Lung (tissue), 12 donors: Measurements from ENCODE around the gene ATL2. TPM values are rescaled to one million over a fixed set of nuclear protein-coding genes. Genes with fewer than 3 reads are reported as not detected.

Experiments
- ATAC-seq: fragments of 200-7000 bp; cut with Tn5 transposase; one replicate; pipeline ENCODE4 v1.9.1; 2020; ENCODE audit warnings: moderate number of reproducible peaks; ENCODE audit not compliant: insufficient read depth, low FRiP score
- DNase-seq, 3 donors: peaks; one replicate each; pipeline ENCODE4 v3.0.0-alpha.2; 2013 to 2017
- H3K27ac ChIP-seq, 2 donors: one replicate each; pipeline ENCODE4 v1.5.1; 2013; ENCODE audit warnings: mild to moderate bottlenecking in 2 of 2, moderate library complexity in 2 of 2, control low read depth in 1 of 2, inconsistent platforms in 1 of 2, low read depth in 1 of 2, low read length in 1 of 2
- H3K27me3 ChIP-seq, 3 donors: one replicate each; pipeline ENCODE4 v1.5.1; 2013; ENCODE audit warnings: low read length in 2 of 3; ENCODE audit not compliant: control insufficient read depth in 3 of 3, insufficient read depth in 3 of 3
- H3K36me3 ChIP-seq, 4 donors: one replicate each; pipeline ENCODE4 v1.5.1; 2013; ENCODE audit warnings: low read length in 4 of 4, mild to moderate bottlenecking in 1 of 4, moderate library complexity in 1 of 4; ENCODE audit not compliant: control insufficient read depth in 4 of 4, insufficient read depth in 4 of 4
- H3K4me1 ChIP-seq, 5 donors: one replicate each; pipeline ENCODE4 v1.5.1; 2013; ENCODE audit warnings: low read length in 5 of 5, mild to moderate bottlenecking in 2 of 5, moderate library complexity in 1 of 5; ENCODE audit not compliant: control insufficient read depth in 5 of 5, insufficient read depth in 5 of 5
- H3K4me3 ChIP-seq: one replicate; pipeline ENCODE4 v1.5.1; 2013; ENCODE audit warnings: mild to moderate bottlenecking, control low read depth, moderate library complexity
- H3K9ac ChIP-seq, 2 donors: one replicate each; pipeline ENCODE4 v1.5.1; 2013; ENCODE audit warnings: low read length in 2 of 2, control low read depth in 1 of 2; ENCODE audit not compliant: insufficient read depth in 1 of 2
- H3K9me3 ChIP-seq, 4 donors: one replicate each; pipeline ENCODE4 v1.5.1; 2013; ENCODE audit warnings: low read length in 3 of 4, mild to moderate bottlenecking in 1 of 4, moderate library complexity in 1 of 4; ENCODE audit not compliant: control insufficient read depth in 4 of 4, insufficient read depth in 3 of 4
- CTCF ChIP-seq: IDR thresholded peaks from 2 replicates; pipeline ENCODE4 v1.5.1; 2012; ENCODE audit warnings: mild to moderate bottlenecking; ENCODE audit errors: control extremely low read depth, extremely low read depth
- WGBS, 2 donors: extraction: QIAGEN DNeasy Blood & Tissue Kit; methylation state at CpG; one replicate each; pipeline ENCODE4 v1.1.7; 2013; 5-methylcytosine and 5-hydroxymethylcytosine counted together
- polyA plus RNA-seq, 2 donors: library from polyadenylated mRNA; stranded (reverse); fragments of 200-250 nt; gene quantifications; one replicate each; pipeline ENCODE4 v1.2.1, GENCODE V29; 2013
- total RNA-seq, 2 donors: library from RNA; depleted of rRNA in 1 of 2; stranded (reverse); fragments of >200 nt in 1 of 2; gene quantifications; one replicate each; pipeline ENCODE4 v1.2.1, GENCODE V29; 2014 to 2021
- donor health status: control.
- donor health status: control.
- donor health status: Bipolar disorder and iron deficiency.
- donor health status: healthy.
- donor health status: DM: yes; HTN: yes; CAD: no.

The ATL2 gene
- total and polyA plus RNA-seq, 4 donors, result 23.4 to 171 (median 40.2) TPM

- no peak for TF ChIP-seq CTCF
- Histone ChIP-seq H3K9ac (no peak overlapping the region), H3K4me1 (no peaks in the 10 kb centered on the region), H3K4me3 (no peak overlapping the region), H3K9me3 (peaks cover 0 to 2% (median 0%) of the 10 kb centered on the region in 4 donors), H3K27ac (no peak overlapping the region), H3K36me3 (no peaks in the 10 kb centered on the region), H3K27me3 (peaks cover 0 to 2% (median 0%) of the 10 kb centered on the region in 3 donors)
- no peak for ATAC-seq
- 93 to 98% methylated on average over 3 of the region's 3 CpGs for WGBS, 2 donors
- no peak for DNase-seq
Observed at GRCh38 chr2:38268691-38269327, 108.3 kb downstream of the ATL2 start.

- no peak overlapping the region for H3K4me3 ChIP-seq
- H3K36me3 ChIP-seq, result no peaks in the 10 kb centered on the region
- H3K27me3 ChIP-seq, result no peaks in the 10 kb centered on the region
- H3K9ac ChIP-seq, result no peak overlapping the region
- ATAC-seq (no peak), DNase-seq (no peak)
- no peak for TF ChIP-seq CTCF
- H3K9me3 ChIP-seq, result peaks cover 0 to 2% (median 0%) of the 10 kb centered on the region in 4 donors
- 98 to 100% methylated on average over 2 of the region's 2 CpGs for WGBS, 2 donors
- no peak overlapping the region for H3K27ac ChIP-seq
- H3K4me1 ChIP-seq, result no peaks in the 10 kb centered on the region
Observed at GRCh38 chr2:38268001-38268400, 109.1 kb downstream of the ATL2 start.

- H3K27me3 ChIP-seq, result no peaks in the 10 kb centered on the region
- ATAC-seq (no peak), DNase-seq (no peak)
- no peak overlapping the region for H3K9ac ChIP-seq
- no peak overlapping the region for H3K4me3 ChIP-seq
- no peak overlapping the region for H3K27ac ChIP-seq
- H3K36me3 ChIP-seq, result no peaks in the 10 kb centered on the region
- no peak for TF ChIP-seq CTCF
- peaks cover 0 to 2% (median 0%) of the 10 kb centered on the region in 4 donors for H3K9me3 ChIP-seq
- no peaks in the 10 kb centered on the region for H3K4me1 ChIP-seq
- WGBS, 2 donors, result 97 to 98% methylated on average over 4 of the region's 4 CpGs
Observed at GRCh38 chr2:38267270-38267925, 109.7 kb downstream of the ATL2 start.
